Left ventricle myocardium inferior (tissue), 1 donor: ENCODE measurements around the gene CPPED1. TPM values are rescaled to one million over a fixed set of nuclear protein-coding genes. Genes with fewer than 3 reads are reported as not detected.

ENCODE experiments used
- DNase-seq: peaks from one replicate; pipeline ENCODE4 v3.0.0-alpha.2; 2020
- H3K27ac ChIP-seq: fragments of 200-600 bp; replicated peaks from 2 replicates; pipeline ENCODE4 v1.8.0; 2021
- H3K27me3 ChIP-seq: fragments of 200-600 bp; 2 replicates; pipeline ENCODE4 v1.8.0; 2021; ENCODE audit warnings: low read depth
- H3K36me3 ChIP-seq: fragments of 200-600 bp; 2 replicates; pipeline ENCODE4 v1.8.0; 2021
- H3K4me1 ChIP-seq: fragments of 200-600 bp; 2 replicates; pipeline ENCODE4 v1.8.0; 2021
- H3K4me3 ChIP-seq: fragments of 200-600 bp; 2 replicates; pipeline ENCODE4 v1.8.0; 2021; ENCODE audit warnings: mild to moderate bottlenecking, moderate library complexity
- H3K9me3 ChIP-seq: fragments of 200-600 bp; replicated peaks from 2 replicates; pipeline ENCODE4 v1.8.0; 2021
- intact Hi-C: fragments of 100-400 bp; cut with micrococcal nuclease; formaldehyde crosslinking; loops from one replicate; pipeline ENCODE4 v1.11.0; 2022
- total RNA-seq: library from RNA; stranded (reverse); fragmentation: NEBNext Ultra II Directional; extraction: Animal tissue kit (Norgen Biotek cat#: 25700); gene quantifications from one replicate; pipeline ENCODE4 v1.2.1, GENCODE V29; 2021
- TF ChIP-seq, protein P1 (sequence below): fragments of 200-600 bp; IDR thresholded peaks from 2 replicates; pipeline ENCODE4 v1.8.0; 2021; ENCODE audit warnings: antibody characterized with exemption, mild to moderate bottlenecking, borderline replicate concordance
- donor health status: DM: no; HTN: yes; CAD: no; lungs with severe emphysema.

The CPPED1 gene
- total RNA-seq, 1 donor from 2014 or later = 12.4 TPM

DNA sequence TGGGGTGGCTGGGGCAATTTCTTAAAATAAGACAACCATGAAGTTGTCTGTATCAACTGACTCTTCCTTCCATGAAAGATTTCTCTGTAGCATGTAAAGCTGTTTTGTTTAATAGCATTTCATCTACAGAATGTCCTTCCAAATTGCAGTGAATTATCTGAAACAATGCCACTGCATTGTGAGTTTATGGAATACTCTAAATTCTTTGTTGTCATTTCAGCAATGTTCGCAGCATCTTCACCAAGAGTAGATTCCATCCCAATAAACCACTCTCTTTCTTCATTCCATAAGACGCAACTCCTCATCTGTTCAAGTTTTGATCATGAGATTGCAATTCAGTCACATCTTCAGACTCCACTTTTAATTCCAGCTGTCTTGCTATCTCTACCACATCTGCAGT is 54.6 kb downstream of the CPPED1 start:
- intact Hi-C loops = no loop called here
- Histone ChIP-seq H3K36me3 (peaks cover 8% of the 10 kb centered on the region), H3K4me1 (no peaks in the 10 kb centered on the region), H3K27ac (no peak overlapping the region), H3K4me3 (no peak overlapping the region), H3K9me3 (peaks cover 17% of the 10 kb centered on the region), H3K27me3 (no peaks in the 10 kb centered on the region)
- no peak for DNase-seq
- TF ChIP-seq, protein P1, sequence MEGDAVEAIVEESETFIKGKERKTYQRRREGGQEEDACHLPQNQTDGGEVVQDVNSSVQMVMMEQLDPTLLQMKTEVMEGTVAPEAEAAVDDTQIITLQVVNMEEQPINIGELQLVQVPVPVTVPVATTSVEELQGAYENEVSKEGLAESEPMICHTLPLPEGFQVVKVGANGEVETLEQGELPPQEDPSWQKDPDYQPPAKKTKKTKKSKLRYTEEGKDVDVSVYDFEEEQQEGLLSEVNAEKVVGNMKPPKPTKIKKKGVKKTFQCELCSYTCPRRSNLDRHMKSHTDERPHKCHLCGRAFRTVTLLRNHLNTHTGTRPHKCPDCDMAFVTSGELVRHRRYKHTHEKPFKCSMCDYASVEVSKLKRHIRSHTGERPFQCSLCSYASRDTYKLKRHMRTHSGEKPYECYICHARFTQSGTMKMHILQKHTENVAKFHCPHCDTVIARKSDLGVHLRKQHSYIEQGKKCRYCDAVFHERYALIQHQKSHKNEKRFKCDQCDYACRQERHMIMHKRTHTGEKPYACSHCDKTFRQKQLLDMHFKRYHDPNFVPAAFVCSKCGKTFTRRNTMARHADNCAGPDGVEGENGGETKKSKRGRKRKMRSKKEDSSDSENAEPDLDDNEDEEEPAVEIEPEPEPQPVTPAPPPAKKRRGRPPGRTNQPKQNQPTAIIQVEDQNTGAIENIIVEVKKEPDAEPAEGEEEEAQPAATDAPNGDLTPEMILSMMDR = no peak

DNA sequence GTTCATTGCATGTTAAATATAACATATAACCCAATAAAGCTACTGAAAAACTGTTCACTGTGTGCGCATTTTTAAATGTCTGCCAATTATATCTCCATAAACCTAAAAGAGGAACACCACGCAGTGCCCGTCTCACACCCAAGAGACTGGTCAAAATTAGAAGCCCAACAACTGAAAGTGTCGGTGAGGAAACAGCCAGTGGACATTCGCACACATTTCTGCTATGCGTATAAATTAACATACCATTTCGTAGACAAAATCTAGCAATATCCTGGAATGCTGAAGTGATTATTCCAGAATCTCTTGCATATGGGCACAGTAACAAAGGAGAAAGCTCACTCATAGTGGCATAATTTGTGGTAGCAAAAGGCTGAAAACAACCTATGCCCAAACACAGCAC is 55.9 kb downstream of the CPPED1 start:
- no peak overlapping the region for H3K27ac ChIP-seq
- TF ChIP-seq, protein P1 = no peak
- no peak for DNase-seq
- H3K27me3 ChIP-seq = no peaks in the 10 kb centered on the region
- H3K9me3 ChIP-seq = peaks cover 18% of the 10 kb centered on the region
- intact Hi-C loops = no loop called here
- H3K4me3 ChIP-seq = no peak overlapping the region
- H3K4me1 ChIP-seq = no peaks in the 10 kb centered on the region
- peaks cover 8% of the 10 kb centered on the region for H3K36me3 ChIP-seq

DNA sequence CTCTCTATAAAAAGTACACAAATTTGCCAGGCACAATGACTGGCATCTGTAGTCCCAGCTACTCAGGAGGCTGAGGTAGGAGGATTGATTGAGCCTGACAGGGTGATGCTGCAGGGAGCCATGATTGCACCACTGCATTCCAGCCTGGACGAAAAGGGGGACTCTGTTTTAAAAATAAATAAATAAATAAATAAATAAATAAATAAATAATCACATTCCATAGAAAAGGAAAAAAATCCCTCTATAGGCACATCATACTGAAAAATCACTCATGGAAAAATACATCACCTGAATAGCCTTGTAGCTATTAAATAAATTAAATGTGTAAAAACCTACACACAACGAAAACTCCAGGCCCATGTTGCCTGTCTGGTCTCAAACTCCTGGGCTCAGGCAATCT is 56.4 kb downstream of the CPPED1 start:
- Histone ChIP-seq H3K27me3 (no peaks in the 10 kb centered on the region), H3K4me3 (no peak overlapping the region), H3K4me1 (no peaks in the 10 kb centered on the region), H3K27ac (no peak overlapping the region), H3K9me3 (peaks cover 18% of the 10 kb centered on the region), H3K36me3 (peaks cover 8% of the 10 kb centered on the region)
- TF ChIP-seq, protein P1 = no peak
- intact Hi-C loops = no loop called here
- DNase-seq = no peak

DNA sequence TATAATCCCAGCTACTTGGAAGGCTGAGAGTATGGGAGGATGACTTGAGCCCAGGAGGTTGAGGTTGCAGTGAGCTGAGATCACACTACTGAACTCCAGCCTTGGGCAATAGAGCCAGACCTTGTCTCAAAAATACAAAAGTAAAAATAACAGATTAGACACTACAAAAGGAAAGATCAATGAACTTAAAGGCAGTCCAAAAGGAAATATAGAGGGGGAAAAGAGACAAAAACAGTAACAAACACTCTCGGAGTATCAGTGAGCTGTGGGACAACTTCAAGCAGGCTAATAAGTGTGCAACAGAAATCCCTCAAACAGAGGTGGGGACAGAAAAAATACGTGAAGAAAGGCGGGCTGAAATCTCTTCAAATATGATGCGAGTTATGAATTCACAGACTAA is 58.8 kb downstream of the CPPED1 start:
- intact Hi-C loops = no loop called here
- TF ChIP-seq, protein P1 = no peak
- Histone ChIP-seq H3K4me1 (no peaks in the 10 kb centered on the region), H3K27me3 (no peaks in the 10 kb centered on the region), H3K9me3 (peaks cover 19% of the 10 kb centered on the region), H3K36me3 (peaks cover 12% of the 10 kb centered on the region), H3K27ac (no peak overlapping the region), H3K4me3 (no peak overlapping the region)
- DNase-seq = no peak

DNA sequence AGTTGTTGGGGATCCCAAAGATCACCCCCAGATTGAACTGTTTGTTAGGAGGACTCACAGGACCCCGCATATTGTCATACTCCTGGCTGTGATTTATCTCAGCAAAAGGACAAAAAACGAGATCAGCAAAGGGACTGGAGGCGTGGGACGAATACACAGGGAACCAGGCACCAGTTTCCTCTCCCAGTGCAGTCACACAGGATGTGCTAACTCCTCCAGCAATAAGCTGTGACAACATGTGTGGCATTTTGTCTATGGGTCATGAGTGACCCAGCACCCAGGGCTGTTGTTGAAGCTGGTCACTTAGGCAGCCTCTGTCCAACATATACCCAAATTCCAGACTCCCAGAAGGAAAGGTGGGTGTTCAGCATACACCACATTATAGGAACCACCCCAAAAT is 60.9 kb downstream of the CPPED1 start:
- Histone ChIP-seq H3K4me3 (no peak overlapping the region), H3K36me3 (peaks cover 13% of the 10 kb centered on the region), H3K27me3 (no peaks in the 10 kb centered on the region), H3K27ac (no peak overlapping the region), H3K9me3 (peaks cover 21% of the 10 kb centered on the region), H3K4me1 (no peaks in the 10 kb centered on the region)
- TF ChIP-seq, protein P1 = no peak
- intact Hi-C loops = no loop called here
- DNase-seq = no peak
